ENCODE measurements around the gene EYS.
"Not testable (repeated sequence)": the region's sequence is repeated elsewhere in the genome, so short reads cannot be mapped to it uniquely, and the experiment has no call there.

EYS gene

GRCh38 chr6:63792736-63793464 lies 1914.1 kb downstream of the EYS start:
- no peak for DNase-seq (ENCODE audit: extremely low read depth in 1 of 2, low read depth in 1 of 2)

GRCh38 chr6:63790334-63790733 lies 1916.7 kb downstream of the EYS start:
- no peak for DNase-seq (ENCODE audit: extremely low read depth in 1 of 2, low read depth in 1 of 2)

GRCh38 chr6:63789699-63790098 lies 1917.3 kb downstream of the EYS start:
- DNase-seq (ENCODE audit: extremely low read depth in 1 of 2, low read depth in 1 of 2), result no peak

DNA sequence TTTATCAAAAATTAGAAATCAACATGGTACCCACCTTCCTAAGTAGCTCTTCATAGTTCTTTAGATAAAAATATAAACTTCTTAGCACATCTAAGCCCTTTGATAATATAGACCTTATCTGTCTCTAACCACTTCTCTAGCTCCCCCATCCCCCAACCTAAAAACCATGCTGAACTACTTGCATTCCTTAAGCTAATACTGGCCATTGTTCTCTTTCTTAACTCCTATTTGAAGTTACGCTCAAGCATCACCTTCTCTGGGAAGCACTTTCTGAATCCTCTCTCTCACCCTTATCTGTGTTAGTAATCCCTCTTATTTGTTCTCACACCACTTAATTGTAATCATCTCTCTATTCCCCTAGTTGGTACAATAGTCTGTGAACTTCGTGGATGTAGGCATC lies 1918.5 kb downstream of the EYS start:
- no peak for DNase-seq (ENCODE audit: extremely low read depth in 1 of 2, low read depth in 1 of 2)

DNA sequence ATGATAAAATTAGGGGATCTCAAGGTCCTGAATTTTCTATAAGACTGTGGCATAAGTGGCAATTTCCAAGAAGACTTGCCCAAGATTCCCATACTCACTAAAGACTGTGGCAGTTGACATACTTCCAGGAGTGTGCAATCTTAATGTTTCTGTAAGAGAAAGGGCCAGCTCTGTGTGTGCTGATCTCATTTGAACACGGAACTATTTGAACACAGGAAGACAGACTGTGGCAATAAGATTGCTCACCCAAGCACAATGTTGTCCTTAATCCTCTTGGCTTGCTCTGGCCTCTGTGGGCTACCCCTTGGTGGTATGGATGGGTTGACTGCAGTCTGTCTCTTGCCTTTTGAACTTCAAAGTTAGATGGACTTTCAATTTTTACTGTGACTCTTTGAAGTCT lies 1920.0 kb downstream of the EYS start:
- DNase-seq (ENCODE audit: extremely low read depth in 1 of 2, low read depth in 1 of 2), result no peak

DNA sequence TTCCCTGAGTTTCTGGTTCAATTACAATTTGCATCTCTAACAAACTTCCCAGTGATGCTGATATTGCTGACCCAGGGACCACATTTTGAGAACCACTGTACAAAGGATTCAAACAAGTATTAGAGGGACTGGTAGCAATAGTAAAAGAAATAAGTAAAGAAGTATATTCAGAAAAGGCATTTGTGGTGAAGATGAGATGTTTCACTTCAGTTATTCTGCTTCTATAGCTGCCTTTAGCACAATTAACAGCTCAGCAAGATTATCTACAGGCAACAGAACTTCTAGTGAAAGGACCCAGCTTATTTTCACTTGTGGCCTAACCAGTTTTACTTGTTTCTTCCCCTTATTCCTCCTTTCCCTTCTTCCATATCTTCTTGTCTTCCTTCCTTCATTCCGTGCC lies 1922.0 kb downstream of the EYS start:
- DNase-seq (ENCODE audit: extremely low read depth in 1 of 2, low read depth in 1 of 2), result no peak

- no peak for DNase-seq (ENCODE audit: extremely low read depth in 1 of 2, low read depth in 1 of 2)
Observed at GRCh38 chr6:63783096-63783495, 1923.9 kb downstream of the EYS start.

DNA sequence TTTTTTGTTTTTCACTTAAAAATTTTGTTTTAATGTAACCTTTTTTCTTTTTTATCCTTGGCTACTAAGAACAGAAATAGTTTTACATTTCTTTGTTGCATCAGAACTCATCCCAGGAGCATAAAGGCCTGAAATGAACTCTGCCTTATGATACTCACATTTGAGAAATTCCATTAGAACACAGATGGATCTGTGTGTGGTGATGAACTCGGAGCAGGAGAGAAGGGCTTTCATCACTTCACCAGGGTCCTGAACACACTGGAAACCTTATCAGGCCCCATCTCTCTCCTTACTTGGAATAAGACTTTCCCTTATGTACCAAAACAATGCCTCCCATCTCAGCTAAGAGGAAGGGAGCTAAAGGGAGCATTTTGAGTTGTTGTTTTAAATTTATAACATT lies 1932.1 kb downstream of the EYS start:
- no peak for DNase-seq (ENCODE audit: extremely low read depth in 1 of 2, low read depth in 1 of 2)

DNA sequence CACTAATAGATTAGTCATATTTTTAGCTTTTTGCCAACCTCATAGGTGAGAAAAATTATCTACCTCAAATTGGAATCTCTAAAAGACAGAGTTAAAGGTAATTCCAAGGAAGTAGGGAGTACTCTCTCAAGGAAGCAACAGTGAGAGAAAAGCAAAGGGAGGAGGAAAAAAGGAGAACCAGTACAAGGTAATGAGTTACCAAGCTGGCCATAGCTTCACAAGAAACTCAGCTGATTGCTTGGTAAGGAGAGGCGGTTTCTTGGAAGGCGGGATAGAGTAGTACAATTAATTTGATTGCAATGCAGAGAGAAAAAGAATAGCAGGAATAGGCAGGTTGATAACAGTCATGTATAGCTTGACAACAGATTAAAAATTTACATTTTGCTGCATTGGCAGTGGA lies 1933.8 kb downstream of the EYS start:
- no peak for DNase-seq (ENCODE audit: extremely low read depth in 1 of 2, low read depth in 1 of 2)

DNA sequence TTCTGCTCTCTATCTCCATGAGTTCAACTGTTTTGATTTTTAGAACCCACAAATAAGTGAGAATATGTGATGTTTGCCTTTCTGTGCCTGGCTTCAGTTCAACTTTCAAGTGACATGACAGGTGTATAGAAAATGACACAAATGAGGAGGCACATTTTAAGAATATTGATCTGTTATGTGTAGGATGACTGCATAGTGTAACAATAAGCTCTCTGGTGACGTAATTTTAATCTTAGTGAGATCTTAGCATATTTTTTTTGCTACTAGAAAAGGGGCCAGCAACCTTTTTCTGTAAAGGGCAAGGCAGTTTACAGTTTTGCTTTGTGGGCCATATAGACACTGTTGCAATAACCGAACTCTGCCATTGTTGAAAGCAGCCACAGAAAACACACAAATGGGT lies 1941.2 kb downstream of the EYS start:
- no peak for DNase-seq (ENCODE audit: extremely low read depth in 1 of 2, low read depth in 1 of 2)

DNA sequence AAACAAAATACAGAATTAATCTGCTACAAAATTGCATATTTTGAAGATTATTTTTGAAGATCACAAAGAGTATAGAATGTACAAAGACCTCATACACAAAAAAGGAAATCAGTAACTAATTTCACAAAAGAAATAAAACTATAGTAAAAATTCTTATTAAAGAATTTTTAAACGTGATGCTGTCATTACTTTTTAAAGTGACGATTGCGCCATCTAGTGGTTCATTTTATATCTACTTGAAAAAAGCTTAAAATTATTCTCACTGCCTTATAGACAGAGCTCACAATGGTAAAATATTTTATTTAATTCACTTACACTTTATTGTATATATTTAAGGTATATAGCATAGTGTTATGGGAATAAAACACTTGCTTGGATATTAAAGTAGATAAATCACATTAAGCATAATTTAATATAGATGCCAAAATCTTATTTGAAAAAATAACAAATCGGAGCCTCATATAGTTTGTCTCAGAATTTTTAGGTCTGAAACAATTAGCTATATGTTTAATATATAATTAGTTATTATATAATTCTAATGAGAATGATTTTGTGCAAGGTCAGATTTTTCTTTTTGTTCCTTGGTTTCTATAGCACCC lies 1942.6 kb downstream of the EYS start:
- DNase-seq (ENCODE audit: extremely low read depth in 1 of 2, low read depth in 1 of 2), result no peak

GRCh38 chr6:63760199-63760598 lies 1946.8 kb downstream of the EYS start:
- no peak for DNase-seq (ENCODE audit: extremely low read depth in 1 of 2, low read depth in 1 of 2)

GRCh38 chr6:63759605-63760105 lies 1947.4 kb downstream of the EYS start:
- DNase-seq (ENCODE audit: extremely low read depth in 1 of 2, low read depth in 1 of 2), result no peak

GRCh38 chr6:63757826-63758225 lies 1949.2 kb downstream of the EYS start:
- no peak for DNase-seq (ENCODE audit: extremely low read depth in 1 of 2, low read depth in 1 of 2)

GRCh38 chr6:63757275-63757674 lies 1949.8 kb downstream of the EYS start:
- DNase-seq (ENCODE audit: extremely low read depth in 1 of 2, low read depth in 1 of 2), result not testable (repeated sequence)

DNA sequence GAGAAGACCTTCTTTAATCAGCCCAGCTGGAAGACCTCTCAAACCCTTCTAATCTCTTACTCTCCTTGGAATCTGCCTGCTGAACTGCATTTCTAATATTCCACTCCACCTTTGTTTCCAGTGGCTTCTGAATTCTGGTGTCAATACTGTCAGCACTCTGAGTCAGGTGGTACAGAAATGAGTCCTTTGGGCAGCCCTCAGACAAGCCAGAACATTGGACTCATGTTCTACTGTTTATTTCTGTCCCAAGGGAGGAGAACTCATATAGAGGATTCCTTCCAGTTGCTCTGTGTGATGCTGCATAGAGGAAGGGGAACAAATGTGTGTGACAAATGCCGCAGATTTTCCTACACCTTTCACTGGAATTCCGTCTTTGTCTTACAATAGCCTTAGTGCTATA lies 1956.6 kb downstream of the EYS start:
- DNase-seq (ENCODE audit: extremely low read depth in 1 of 2, low read depth in 1 of 2), result no peak

- DNase-seq (ENCODE audit: extremely low read depth in 1 of 2, low read depth in 1 of 2), result no peak
Observed at GRCh38 chr6:63745784-63746183, 1961.2 kb downstream of the EYS start.

DNA sequence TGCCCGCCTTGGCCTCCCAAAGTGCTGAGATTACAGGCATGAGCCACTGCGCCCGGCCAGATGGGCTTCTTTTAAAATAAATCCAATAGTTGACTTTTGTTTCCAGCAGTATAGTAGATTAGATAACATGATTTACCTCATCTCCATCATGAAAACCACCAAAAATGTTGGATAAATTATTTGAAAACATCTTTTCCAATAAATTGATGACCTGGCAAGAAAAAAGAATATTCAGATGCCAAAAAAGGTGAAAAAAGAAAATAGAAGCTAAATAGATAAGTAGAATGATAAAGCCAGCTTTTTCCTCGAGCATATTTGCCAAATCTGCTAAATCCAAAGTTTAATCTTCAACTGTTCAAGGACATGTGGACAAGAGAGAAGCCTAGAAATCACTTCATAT lies 1962.2 kb downstream of the EYS start:
- DNase-seq (ENCODE audit: extremely low read depth in 1 of 2, low read depth in 1 of 2), result no peak

- DNase-seq (ENCODE audit: extremely low read depth in 1 of 2, low read depth in 1 of 2), result no peak
Observed at GRCh38 chr6:63743691-63744090, 1963.3 kb downstream of the EYS start.

DNA sequence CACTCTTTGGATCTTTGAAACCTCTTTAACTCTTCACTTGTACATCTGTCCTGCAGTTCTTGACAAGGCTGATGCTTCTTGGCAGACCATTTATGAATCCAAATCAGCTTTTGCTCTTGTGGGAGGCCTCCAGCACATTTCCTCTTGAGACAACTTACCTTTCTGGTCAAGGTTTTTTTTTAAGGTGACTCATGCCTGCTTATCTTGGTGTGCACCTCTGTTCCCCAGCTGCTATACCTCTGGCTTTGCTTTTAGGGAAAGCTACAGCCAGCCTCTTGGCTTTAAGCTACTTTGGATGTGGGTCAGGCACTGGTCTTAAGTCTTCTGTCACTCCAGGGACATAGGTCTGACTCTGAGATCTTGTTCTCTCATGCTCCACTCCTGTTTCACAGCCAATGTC lies 1965.0 kb downstream of the EYS start:
- DNase-seq (ENCODE audit: extremely low read depth in 1 of 2, low read depth in 1 of 2), result no peak

DNA sequence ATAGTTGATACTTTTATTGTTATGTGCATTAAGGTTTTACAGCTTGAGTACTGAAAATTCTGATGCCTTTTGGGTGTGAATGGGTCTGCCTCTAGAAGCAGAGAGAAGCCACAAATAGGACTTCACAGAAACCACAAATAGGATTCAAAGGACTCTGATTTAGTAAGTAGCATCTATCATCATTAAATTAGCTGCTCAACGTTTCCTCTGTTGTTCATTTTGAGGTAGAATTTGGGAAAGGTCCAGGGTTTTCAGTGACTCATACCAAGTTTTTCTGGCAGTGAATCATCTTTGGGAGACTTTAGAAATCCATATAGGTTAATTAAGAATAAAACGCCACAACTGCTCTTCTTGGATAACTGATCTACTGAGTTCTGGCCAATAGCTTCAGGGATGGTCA lies 1966.3 kb downstream of the EYS start:
- DNase-seq (ENCODE audit: extremely low read depth in 1 of 2, low read depth in 1 of 2), result no peak

DNA sequence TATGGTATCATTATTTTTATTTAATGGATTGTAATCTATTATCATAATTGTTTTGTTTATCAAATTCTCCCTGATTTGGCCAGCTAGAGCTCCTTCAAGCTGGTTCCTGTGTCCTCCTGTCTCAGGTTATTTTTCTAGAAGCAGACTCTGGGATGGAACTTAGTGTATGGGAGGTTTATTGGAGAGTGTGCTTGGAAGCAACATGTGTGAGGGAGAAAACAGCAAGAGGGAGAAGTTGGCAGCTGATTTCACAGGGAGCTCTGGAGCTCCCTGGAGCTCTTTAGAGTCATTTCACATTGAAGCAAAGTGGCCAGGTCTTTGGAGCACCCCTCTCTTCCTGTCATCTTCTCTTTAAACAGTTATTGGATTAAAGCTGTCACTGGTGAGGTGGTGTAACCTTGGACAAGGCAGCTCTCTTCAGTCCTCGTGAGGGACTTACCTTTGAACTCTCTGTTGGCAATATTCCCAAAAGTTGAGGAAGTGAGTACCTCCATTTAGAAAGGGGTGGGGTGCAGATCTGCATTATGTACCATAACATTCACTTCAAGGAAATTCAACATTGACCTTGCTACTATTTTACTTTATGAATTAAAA lies 1967.8 kb downstream of the EYS start:
- DNase-seq (ENCODE audit: extremely low read depth in 1 of 2, low read depth in 1 of 2), result no peak
